Nephron progenitor cell (in vitro differentiated cells): ENCODE measurements around the gene DNAJB5.

Experiments
- DNase-seq: peaks from one replicate; pipeline ENCODE4 v3.0.0; 2021
- H3K27ac Mint-ChIP-seq: 2 replicates; pipeline ENCODE4 v1.8.0; 2021; ENCODE audit warnings: mild to moderate bottlenecking, moderate library complexity, mixed read lengths
- H3K27me3 Mint-ChIP-seq: 2 replicates; pipeline ENCODE4 v1.8.0; 2021; ENCODE audit warnings: mild to moderate bottlenecking, low read depth, mixed read lengths; ENCODE audit not compliant: poor library complexity
- H3K36me3 Mint-ChIP-seq: 2 replicates; pipeline ENCODE4 v1.8.0; 2021; ENCODE audit warnings: low read depth, mixed read lengths
- H3K4me1 Mint-ChIP-seq: 2 replicates; pipeline ENCODE4 v1.8.0; 2021; ENCODE audit warnings: mixed read lengths
- H3K4me3 Mint-ChIP-seq: 2 replicates; pipeline ENCODE4 v1.8.0; 2021; ENCODE audit warnings: mild to moderate bottlenecking, moderate library complexity, mixed read lengths
- H3K9me3 Mint-ChIP-seq: 2 replicates; pipeline ENCODE4 v1.8.0; 2021; ENCODE audit warnings: mild to moderate bottlenecking, moderate library complexity, mixed read lengths
- CTCF ChIP-seq: fragments of 200-600 bp; sonication (generic); IDR thresholded peaks from 2 replicates; pipeline ENCODE4 v1.5.0; 2021; ENCODE audit warnings: antibody characterized with exemption

Gene DNAJB5

DNA sequence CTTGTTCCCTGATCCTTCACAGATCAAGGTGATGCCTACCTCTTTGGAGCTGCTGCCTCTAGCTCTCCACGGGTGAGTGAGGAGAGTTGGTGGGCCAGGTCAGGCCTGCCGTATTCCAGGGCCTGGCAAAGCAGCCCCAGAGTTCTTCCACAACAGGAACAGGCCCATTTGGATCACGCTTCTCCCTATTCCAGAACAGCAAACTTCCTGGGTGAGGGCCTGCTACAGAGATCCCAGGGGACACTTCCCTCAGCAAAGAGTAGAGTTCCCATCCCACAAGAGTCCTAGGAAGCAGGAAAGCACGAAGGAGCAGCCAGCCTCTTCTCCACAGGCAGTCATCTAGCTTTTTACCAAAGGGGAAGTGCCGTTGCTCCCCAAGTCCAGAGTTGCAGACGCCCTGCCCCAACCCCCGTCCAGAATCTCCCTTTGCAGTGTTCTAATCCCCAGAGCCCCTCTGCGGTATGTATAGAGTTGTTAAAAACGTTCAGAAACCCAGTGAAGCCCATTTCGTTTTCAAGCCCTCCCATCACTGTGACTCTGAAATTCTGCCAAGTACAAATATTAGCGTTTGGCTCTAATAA, 9.3 kb upstream of the DNAJB5 start:
- Mint-ChIP-seq H3K36me3 (no peaks in the 10 kb centered on the region), H3K27me3 (peaks cover 22% of the 10 kb centered on the region), H3K4me3 (no peak overlapping the region), H3K27ac (no peak overlapping the region), H3K9me3 (no peaks in the 10 kb centered on the region), H3K4me1 (peaks cover under 1% of the 10 kb centered on the region)
- no peak for TF ChIP-seq CTCF
- DNase-seq = no peak

DNA sequence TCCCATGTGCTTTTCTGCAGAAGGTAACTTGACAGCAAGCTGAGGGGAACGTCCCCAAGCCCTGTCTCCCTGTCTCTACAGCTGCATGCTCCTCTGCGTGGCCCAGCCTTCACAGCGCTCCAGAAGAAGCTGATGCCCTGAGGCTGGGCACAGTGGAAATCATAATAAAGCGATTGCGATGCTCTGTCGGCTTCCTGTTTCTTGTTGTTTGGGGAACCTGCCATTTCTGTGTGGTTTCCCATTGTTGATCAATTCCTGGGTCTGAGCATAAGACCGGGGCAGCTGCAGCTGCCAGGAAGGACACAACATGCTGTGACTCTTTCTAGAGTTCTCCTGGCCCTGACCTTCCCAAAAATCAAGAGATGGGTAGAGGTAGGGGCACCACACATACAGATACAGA, 7.2 kb upstream of the DNAJB5 start:
- no peak overlapping the region for H3K27ac Mint-ChIP-seq
- DNase-seq = no peak
- no peaks in the 10 kb centered on the region for H3K9me3 Mint-ChIP-seq
- H3K36me3 Mint-ChIP-seq = no peaks in the 10 kb centered on the region
- peaks cover 18% of the 10 kb centered on the region for H3K27me3 Mint-ChIP-seq
- TF ChIP-seq CTCF = no peak
- H3K4me3 Mint-ChIP-seq = no peak overlapping the region
- peaks cover 22% of the 10 kb centered on the region for H3K4me1 Mint-ChIP-seq

- H3K27ac Mint-ChIP-seq = no peak overlapping the region
- H3K36me3 Mint-ChIP-seq = no peaks in the 10 kb centered on the region
Observed at GRCh38 chr9:34983209-34983608, 6.3 kb upstream of the DNAJB5 start.

DNA sequence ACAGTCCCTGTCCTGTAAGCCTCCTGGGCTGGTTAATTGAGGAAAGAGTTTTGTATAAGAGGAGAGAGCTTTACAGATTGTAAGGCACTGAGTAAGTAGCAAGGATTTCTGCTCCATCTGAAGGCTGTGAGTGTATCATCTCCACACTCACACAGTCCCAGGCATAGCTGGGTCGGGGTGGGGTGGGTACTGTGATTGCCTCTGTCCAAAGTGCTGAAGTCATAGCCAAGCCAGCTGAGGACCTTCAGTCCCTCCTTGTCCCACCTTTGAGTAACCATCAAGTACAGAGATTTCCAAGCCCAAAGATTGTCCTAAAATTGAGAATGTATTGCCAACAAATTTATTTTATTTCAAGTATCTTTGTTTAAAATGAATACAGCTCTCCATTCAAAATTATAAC, 5.5 kb upstream of the DNAJB5 start:
- Mint-ChIP-seq H3K27me3 (peaks cover 11% of the 10 kb centered on the region), H3K4me1 (peaks cover 35% of the 10 kb centered on the region), H3K27ac (no peak overlapping the region), H3K36me3 (no peaks in the 10 kb centered on the region), H3K9me3 (no peaks in the 10 kb centered on the region), H3K4me3 (no peak overlapping the region)
- DNase-seq = peak; percentile 76
- no peak for TF ChIP-seq CTCF

More at GRCh38 chr9:34983209-34983608, 6.3 kb upstream of the DNAJB5 start:
- Mint-ChIP-seq H3K4me3 (no peak overlapping the region), H3K9me3 (no peaks in the 10 kb centered on the region), H3K4me1 (peaks cover 26% of the 10 kb centered on the region), H3K27me3 (peaks cover 11% of the 10 kb centered on the region)
- TF ChIP-seq CTCF = no peak
- DNase-seq = no peak

- peaks cover 6% of the 10 kb centered on the region for H3K27me3 Mint-ChIP-seq
- H3K4me3 Mint-ChIP-seq = no peak overlapping the region
- H3K27ac Mint-ChIP-seq = no peak overlapping the region
- DNase-seq = peak; percentile 81
- no peaks in the 10 kb centered on the region for H3K9me3 Mint-ChIP-seq
- peak; percentile 90 for TF ChIP-seq CTCF
- no peaks in the 10 kb centered on the region for H3K36me3 Mint-ChIP-seq
- H3K4me1 Mint-ChIP-seq = peaks cover 44% of the 10 kb centered on the region
Observed at GRCh38 chr9:34985311-34985899, 4.1 kb upstream of the DNAJB5 start.

GRCh38 chr9:34986540-34987047, 3.0 kb upstream of the DNAJB5 start:
- Mint-ChIP-seq H3K27me3 (peaks cover 6% of the 10 kb centered on the region), H3K27ac (peak overlapping the region; percentile 40), H3K4me3 (peak overlapping the region; percentile 5), H3K9me3 (no peaks in the 10 kb centered on the region), H3K36me3 (no peaks in the 10 kb centered on the region), H3K4me1 (peaks cover 54% of the 10 kb centered on the region)
- DNase-seq = peak; percentile 57
- no peak for TF ChIP-seq CTCF
